Ascending aorta (tissue), 2 donors: Measurements from ENCODE around the gene MPI. TPM values are rescaled to one million over a fixed set of nuclear protein-coding genes. Genes with fewer than 3 reads are reported as not detected.
"Not testable (repeated sequence)": the region's sequence is repeated elsewhere in the genome, so short reads cannot be mapped to it uniquely, and the experiment has no call there.

ENCODE experiments used
- DNase-seq, 2 donors: peaks; one replicate each; pipeline ENCODE4 v3.0.0-alpha.2; 2019; ENCODE audit warnings: low spot score in 2 of 2
- H3K27ac ChIP-seq, 2 donors: fragments of 200-600 bp; sonication (generic); one replicate each; pipeline ENCODE4 v1.5.1; 2016 to 2017; ENCODE audit warnings: mild to moderate bottlenecking in 1 of 2
- H3K27me3 ChIP-seq: fragments of 200-600 bp; sonication (generic); one replicate; pipeline ENCODE4 v1.5.1; 2017
- H3K36me3 ChIP-seq, 2 donors: fragments of 200-600 bp; sonication (generic); one replicate each; pipeline ENCODE4 v1.5.1; 2016
- H3K4me1 ChIP-seq, 2 donors: fragments of 200-600 bp; sonication (generic); one replicate each; pipeline ENCODE4 v1.5.1; 2016 to 2017; ENCODE audit warnings: mild to moderate bottlenecking in 1 of 2
- H3K4me3 ChIP-seq, 2 donors: fragments of 200-600 bp; sonication (generic); one replicate each; pipeline ENCODE4 v1.5.1; 2016 to 2017; ENCODE audit warnings: mild to moderate bottlenecking in 1 of 2
- H3K9me3 ChIP-seq, 2 donors: fragments of 200-600 bp; sonication (generic); one replicate each; pipeline ENCODE4 v1.5.1; 2016
- intact Hi-C: fragments of 100-400 bp; cut with DNase I; formaldehyde crosslinking; loops from one replicate; pipeline ENCODE4 v1.15.1; 2023
- total RNA-seq: library from RNA; depleted of rRNA; stranded (reverse); fragments of >200 nt; gene quantifications from one replicate; pipeline ENCODE4 v1.1.0, GENCODE V29; 2016
- TF ChIP-seq, protein P1 (sequence below), 3 experiments: fragments of 200-600 bp in 2 of 3; fragments of 450-650 bp in 1 of 3; sonication (generic) in 2 of 3; IDR thresholded peaks; one replicate each; pipeline ENCODE4 v1.5.1; 2016 to 2019; ENCODE audit warnings: antibody characterized with exemption in 3 of 3, mild to moderate bottlenecking in 1 of 3, moderate library complexity in 1 of 3

Gene MPI
- total RNA-seq, 1 donor from 2014 or later: 118 TPM

DNA sequence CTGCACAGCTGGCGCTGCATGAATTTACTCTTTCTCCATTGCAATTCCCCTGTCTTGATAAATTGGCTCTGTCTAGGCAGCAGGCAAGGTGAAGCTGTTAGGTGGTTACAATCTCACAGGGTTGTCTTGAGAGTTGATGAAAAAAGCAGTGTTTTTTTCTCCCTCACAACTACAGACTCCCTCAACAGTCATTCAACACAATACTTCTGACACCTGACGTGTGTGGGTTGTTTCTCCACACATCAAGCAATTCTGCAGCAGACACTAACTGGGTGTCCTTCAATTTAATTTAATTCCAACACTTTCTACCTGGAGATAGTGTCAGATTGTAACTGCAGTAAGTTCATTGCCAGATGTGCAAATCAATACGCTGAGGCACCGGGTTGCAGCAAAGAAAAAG is 11.6 kb upstream of the MPI start:
- Histone ChIP-seq H3K4me1 (peaks cover 0 to 4% of the 10 kb centered on the region in 2 donors), H3K4me3 (no peak overlapping the region), H3K9me3 (no peaks in the 10 kb centered on the region), H3K36me3 (no peaks in the 10 kb centered on the region), H3K27me3 (no peaks in the 10 kb centered on the region), H3K27ac (no peak overlapping the region)
- DNase-seq: no peak
- TF ChIP-seq, protein P1, sequence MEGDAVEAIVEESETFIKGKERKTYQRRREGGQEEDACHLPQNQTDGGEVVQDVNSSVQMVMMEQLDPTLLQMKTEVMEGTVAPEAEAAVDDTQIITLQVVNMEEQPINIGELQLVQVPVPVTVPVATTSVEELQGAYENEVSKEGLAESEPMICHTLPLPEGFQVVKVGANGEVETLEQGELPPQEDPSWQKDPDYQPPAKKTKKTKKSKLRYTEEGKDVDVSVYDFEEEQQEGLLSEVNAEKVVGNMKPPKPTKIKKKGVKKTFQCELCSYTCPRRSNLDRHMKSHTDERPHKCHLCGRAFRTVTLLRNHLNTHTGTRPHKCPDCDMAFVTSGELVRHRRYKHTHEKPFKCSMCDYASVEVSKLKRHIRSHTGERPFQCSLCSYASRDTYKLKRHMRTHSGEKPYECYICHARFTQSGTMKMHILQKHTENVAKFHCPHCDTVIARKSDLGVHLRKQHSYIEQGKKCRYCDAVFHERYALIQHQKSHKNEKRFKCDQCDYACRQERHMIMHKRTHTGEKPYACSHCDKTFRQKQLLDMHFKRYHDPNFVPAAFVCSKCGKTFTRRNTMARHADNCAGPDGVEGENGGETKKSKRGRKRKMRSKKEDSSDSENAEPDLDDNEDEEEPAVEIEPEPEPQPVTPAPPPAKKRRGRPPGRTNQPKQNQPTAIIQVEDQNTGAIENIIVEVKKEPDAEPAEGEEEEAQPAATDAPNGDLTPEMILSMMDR (IDR thresholded peaks at IDR 0.05): no peak
- intact Hi-C loops: no loop called here

- no peak overlapping the region for H3K4me3 ChIP-seq
- TF ChIP-seq, protein P1 (IDR thresholded peaks at IDR 0.05): no peak
- no peak for DNase-seq
- H3K4me1 ChIP-seq: no peaks in the 10 kb centered on the region
- no peaks in the 10 kb centered on the region for H3K27me3 ChIP-seq
- H3K36me3 ChIP-seq: no peaks in the 10 kb centered on the region
- H3K9me3 ChIP-seq: no peaks in the 10 kb centered on the region
- intact Hi-C loops: no loop called here
- H3K27ac ChIP-seq: no peak overlapping the region
Observed at GRCh38 chr15:74882528-74882927, 7.3 kb upstream of the MPI start.

GRCh38 chr15:74884428-74885223 is 5.2 kb upstream of the MPI start:
- TF ChIP-seq, protein P1 (IDR thresholded peaks at IDR 0.05): no peak
- no peak overlapping the region for H3K27ac ChIP-seq
- no peaks in the 10 kb centered on the region for H3K9me3 ChIP-seq
- no peak for DNase-seq
- intact Hi-C loops: no loop called here
- H3K4me1 ChIP-seq: peaks cover 4 to 10% of the 10 kb centered on the region in 2 donors
- no peaks in the 10 kb centered on the region for H3K36me3 ChIP-seq
- no peaks in the 10 kb centered on the region for H3K27me3 ChIP-seq
- H3K4me3 ChIP-seq: no peak overlapping the region

DNA sequence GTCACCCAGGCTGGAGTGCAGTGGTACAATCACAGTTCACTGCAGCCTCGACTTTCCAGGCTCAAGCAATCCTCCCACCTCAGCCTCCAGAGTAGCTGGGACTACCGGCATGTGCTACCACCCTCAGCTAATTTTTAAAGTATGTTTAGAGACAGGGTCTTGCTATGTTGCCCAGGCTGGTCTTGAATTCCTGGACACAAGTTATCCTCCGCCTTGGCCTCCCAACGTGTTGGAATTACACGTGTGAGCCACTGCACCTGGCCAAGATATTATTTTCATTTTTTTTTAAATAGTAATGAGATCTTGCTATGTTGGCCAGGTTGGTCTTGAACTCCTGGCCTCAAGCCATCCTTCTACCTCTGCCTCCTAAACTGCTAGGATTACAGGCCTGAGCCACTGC is 4.4 kb upstream of the MPI start:
- Histone ChIP-seq H3K9me3 (no peaks in the 10 kb centered on the region), H3K4me1 (peaks cover 4 to 12% of the 10 kb centered on the region in 2 donors), H3K27ac (no peak overlapping the region), H3K4me3 (no peak overlapping the region), H3K27me3 (no peaks in the 10 kb centered on the region), H3K36me3 (no peaks in the 10 kb centered on the region)
- TF ChIP-seq, protein P1 (IDR thresholded peaks at IDR 0.05): no peak
- intact Hi-C loops: no loop called here
- no peak for DNase-seq

DNA sequence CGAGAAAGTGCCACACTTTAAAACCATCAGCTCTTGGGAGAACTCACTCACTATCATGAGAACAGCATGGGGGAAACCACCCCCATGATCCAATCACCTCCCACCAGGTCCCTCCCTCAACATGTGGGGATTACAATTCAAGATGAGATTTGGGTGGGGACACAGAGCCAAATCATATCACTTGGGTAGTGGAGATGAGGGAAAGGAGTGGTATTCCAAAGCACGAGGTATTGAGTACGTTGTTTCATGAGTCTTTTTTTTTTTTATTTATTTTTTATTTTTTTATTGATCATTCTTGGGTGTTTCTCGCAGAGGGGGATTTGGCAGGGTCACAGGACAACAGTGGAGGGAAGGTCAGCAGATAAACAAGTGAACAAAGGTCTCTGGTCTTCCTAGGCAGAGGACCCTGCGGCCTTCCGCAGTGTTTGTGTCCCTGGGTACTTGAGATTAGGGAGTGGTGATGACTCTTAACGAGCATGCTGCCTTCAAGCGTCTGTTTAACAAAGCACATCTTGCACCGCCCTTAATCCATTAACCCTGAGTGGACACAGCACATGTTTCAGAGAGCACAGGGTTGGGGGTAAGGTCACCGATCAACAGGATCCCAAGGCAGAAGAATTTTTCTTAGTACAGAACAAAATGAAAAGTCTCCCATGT is 2.2 kb upstream of the MPI start:
- H3K36me3 ChIP-seq, H3K4me3 ChIP-seq, H3K27ac ChIP-seq, H3K9me3 ChIP-seq, DNase-seq, H3K27me3 ChIP-seq, intact Hi-C loops: not testable (repeated sequence)
- peaks cover 4 to 13% of the 10 kb centered on the region in 2 donors for H3K4me1 ChIP-seq

DNA sequence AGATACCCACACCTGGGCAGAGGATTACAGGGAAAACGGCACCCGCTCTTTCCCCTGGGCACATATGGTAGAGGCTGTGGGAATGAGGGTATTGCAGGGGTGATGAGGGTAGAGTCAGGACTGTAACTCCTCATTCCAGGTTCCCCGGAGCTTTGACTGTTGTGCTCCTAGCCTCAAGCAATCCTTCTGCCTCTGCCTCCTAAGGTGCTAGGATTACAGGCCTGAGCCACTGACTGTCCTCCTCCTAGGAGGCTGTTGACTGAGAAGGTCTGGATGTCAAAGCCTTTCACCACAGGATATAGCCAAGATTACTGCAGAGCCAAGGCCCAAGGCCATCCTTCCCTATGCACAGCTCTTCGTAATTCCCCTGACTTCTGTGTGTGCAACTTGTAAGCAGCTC is 1.1 kb upstream of the MPI start:
- peaks cover 4 to 11% of the 10 kb centered on the region in 2 donors for H3K36me3 ChIP-seq
- DNase-seq: no peak
- H3K9me3 ChIP-seq: no peaks in the 10 kb centered on the region
- no peaks in the 10 kb centered on the region for H3K27me3 ChIP-seq
- H3K27ac ChIP-seq: no peak overlapping the region
- H3K4me3 ChIP-seq: no peak overlapping the region
- TF ChIP-seq, protein P1 (IDR thresholded peaks at IDR 0.05): no peak
- peaks cover 4 to 13% of the 10 kb centered on the region in 2 donors for H3K4me1 ChIP-seq
- intact Hi-C loops: loop anchor here (1.0 kb wide), 1 partner anchor 15 kb away; the partner anchor contains the start of gene SCAMP2
